GM12891 (cell line): ENCODE results near the gene TMIGD2.
"Not testable (repeated sequence)": the region's sequence is repeated elsewhere in the genome, so short reads cannot be mapped to it uniquely, and the experiment has no call there.

Experiments
- DNase-seq: peaks from one replicate; pipeline ENCODE4 v3.0.0; 2011; ENCODE audit warnings: low spot score; ENCODE audit not compliant: insufficient read length
- FAIRE-seq: peaks from 2 replicates; lab custom pipeline; 2011; peaks lifted over from hg19 to GRCh38; lab: Jason Lieb, UNC
- PAX5 ChIP-seq: IDR thresholded peaks from 2 replicates; pipeline ENCODE4 v1.6.1; 2011; ENCODE audit warnings: low read length, moderate library complexity, mild to moderate bottlenecking; ENCODE audit not compliant: insufficient read depth, severe bottlenecking
- POLR2A ChIP-seq: IDR thresholded peaks from 2 replicates; pipeline ENCODE4 v1.6.1; 2011; ENCODE audit warnings: low read depth, low read length, control low read depth
- POLR2AphosphoS5 ChIP-seq: IDR thresholded peaks from 2 replicates; pipeline ENCODE4 v1.6.1; 2011; ENCODE audit warnings: low read depth, low read length, control low read depth
- POU2F2 ChIP-seq: IDR thresholded peaks from 2 replicates; pipeline ENCODE4 v1.6.1; 2011; ENCODE audit warnings: low read depth, mild to moderate bottlenecking, control low read depth, low read length, moderate library complexity
- SPI1 ChIP-seq: IDR thresholded peaks from 2 replicates; pipeline ENCODE4 v1.6.1; 2011; ENCODE audit warnings: low read depth, low read length, control low read depth
- TAF1 ChIP-seq: IDR thresholded peaks from 2 replicates; pipeline ENCODE4 v1.6.1; 2011; ENCODE audit warnings: low read depth, low read length, control low read depth

TMIGD2 gene

GRCh38 chr19:4284176-4284958, 17.8 kb downstream of the TMIGD2 start:
- TF ChIP-seq POLR2AphosphoS5 = no peak
- no peak for TF ChIP-seq POU2F2
- no peak for TF ChIP-seq TAF1
- TF ChIP-seq PAX5 = no peak
- TF ChIP-seq SPI1 = no peak
- TF ChIP-seq POLR2A = no peak
- FAIRE-seq = no peak
- DNase-seq = no peak

GRCh38 chr19:4279530-4280422, 22.4 kb downstream of the TMIGD2 start:
- FAIRE-seq (no peak), DNase-seq (no peak)
- TF ChIP-seq POLR2AphosphoS5 = no peak
- no peak for TF ChIP-seq POU2F2
- TF ChIP-seq PAX5 = no peak
- no peak for TF ChIP-seq SPI1
- no peak for TF ChIP-seq TAF1
- TF ChIP-seq POLR2A = no peak

DNA sequence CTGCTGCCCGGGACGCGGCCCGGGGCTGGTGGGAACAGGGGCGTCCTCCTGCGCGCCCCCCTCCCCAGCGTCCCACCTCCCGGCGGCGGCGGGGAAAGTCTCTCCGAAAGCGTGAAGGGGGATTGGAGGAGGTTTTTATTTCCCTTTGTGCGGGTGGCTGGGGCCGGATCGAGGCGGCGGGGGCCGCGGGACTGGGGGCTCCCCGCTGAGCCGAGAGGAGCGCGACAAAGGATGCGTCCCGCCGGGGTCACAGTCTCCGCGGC, 23.0 kb downstream of the TMIGD2 start:
- no peak for DNase-seq
- TF ChIP-seq SPI1 = no peak
- TF ChIP-seq POLR2A = no peak
- TF ChIP-seq PAX5 = no peak
- no peak for TF ChIP-seq POLR2AphosphoS5
- no peak for TF ChIP-seq TAF1
- TF ChIP-seq POU2F2 = no peak
- FAIRE-seq = no peak

GRCh38 chr19:4278419-4279266, 23.5 kb downstream of the TMIGD2 start, which contains the start of gene SHD:
SHD (plus strand) TSS chr19:4279266; CDS start chr19:4280064, 798 bp downstream.
- FAIRE-seq (no peak), DNase-seq (no peak)
- TF ChIP-seq SPI1 (no peak), POU2F2 (no peak), TAF1 (no peak), POLR2A (no peak), PAX5 (no peak), POLR2AphosphoS5 (no peak)

DNA sequence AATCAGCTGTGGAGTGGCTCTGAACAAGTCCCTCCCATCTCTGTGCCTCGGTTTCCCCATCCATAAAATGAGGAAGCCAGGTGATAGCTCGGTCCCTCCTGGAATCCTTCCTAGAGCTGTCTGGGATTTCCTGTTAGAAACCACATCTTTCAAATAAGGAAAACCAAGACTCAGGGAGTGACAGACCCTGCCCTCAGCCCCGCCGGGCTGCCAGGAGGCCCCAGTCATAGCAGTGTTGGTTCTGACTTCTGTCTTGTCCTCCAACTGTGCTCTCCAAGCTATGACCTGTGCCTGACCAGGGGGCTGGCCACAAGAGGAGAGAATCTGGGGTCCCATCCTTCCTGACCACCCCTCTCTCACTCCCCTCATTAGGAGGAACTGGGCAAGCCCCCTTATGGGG, 24.2 kb downstream of the TMIGD2 start:
- FAIRE-seq (no peak), DNase-seq (no peak)
- no peak for TF ChIP-seq POU2F2
- no peak for TF ChIP-seq POLR2A
- TF ChIP-seq POLR2AphosphoS5 = no peak
- no peak for TF ChIP-seq SPI1
- TF ChIP-seq TAF1 = no peak

DNA sequence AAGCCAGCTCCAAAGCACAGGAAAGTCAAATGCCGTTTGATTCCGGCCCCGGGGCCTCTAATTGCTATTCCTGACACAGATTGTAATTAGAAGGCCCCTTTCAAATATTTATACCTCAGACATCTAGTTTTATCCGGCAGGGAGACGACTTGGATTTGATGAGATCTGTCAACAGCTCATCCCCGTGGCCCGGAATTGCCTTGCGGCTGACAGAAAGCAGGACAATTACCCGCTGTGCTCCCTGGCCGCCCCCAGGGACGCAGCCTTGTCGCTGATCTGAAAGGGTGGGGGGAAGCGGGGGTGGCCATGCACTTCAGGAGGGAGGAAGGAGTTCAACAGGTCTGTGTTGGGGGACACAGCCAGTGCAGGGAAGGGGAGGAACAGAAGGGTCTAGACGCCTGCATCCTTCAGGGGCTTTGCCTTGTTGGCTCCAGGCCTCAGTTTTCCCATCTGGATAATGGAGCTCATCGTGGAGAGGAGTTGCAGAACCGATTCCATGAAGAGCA, 24.9 kb downstream of the TMIGD2 start:
- DNase-seq (no peak), FAIRE-seq (no peak)
- TF ChIP-seq POLR2A (no peak), POU2F2 (no peak), POLR2AphosphoS5 (no peak), PAX5 (no peak), TAF1 (no peak), SPI1 (no peak)

DNA sequence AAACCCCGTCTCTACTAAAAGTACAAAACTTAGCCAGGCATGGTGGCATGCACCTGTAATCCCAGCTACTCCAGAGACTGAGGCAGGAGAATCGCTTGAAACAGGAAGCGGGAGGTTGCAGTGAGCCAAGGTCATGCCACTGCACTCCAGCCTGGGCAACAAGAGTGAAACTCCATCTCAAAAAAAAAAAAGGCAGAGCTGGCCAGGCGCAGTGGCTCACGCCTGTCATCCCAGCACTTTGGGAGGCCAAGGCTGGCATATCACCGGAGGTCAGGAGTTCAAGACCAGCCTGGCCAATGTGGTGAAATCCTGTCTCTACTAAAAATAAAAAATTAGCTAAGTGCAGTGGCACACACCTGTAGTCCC, 27.9 kb downstream of the TMIGD2 start:
- not testable (repeated sequence) for FAIRE-seq, DNase-seq

DNA sequence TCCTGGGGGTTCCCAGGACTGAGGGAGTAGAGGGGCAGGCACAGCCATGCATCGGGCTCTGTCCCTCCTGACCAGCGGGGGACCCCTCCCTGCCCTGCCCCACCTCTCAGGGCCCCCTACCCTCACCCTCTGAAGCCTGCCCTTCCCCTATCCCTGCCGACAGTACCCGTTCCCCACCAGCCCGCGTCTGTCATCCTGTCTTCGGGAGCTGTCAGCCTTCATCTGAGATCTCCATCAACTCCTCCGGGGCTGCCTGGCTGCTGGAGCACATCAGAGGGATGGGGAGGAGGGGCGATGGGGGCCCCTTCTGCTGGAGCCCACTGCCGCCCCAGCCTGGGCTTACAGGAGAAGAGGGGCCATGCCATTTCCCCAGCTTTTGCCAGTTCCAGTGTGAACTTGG, 29.3 kb downstream of the TMIGD2 start:
- DNase-seq (no peak), FAIRE-seq (no peak)
- TF ChIP-seq POU2F2 (no peak), POLR2AphosphoS5 (no peak), TAF1 (no peak), POLR2A (no peak), SPI1 (no peak), PAX5 (no peak)

DNA sequence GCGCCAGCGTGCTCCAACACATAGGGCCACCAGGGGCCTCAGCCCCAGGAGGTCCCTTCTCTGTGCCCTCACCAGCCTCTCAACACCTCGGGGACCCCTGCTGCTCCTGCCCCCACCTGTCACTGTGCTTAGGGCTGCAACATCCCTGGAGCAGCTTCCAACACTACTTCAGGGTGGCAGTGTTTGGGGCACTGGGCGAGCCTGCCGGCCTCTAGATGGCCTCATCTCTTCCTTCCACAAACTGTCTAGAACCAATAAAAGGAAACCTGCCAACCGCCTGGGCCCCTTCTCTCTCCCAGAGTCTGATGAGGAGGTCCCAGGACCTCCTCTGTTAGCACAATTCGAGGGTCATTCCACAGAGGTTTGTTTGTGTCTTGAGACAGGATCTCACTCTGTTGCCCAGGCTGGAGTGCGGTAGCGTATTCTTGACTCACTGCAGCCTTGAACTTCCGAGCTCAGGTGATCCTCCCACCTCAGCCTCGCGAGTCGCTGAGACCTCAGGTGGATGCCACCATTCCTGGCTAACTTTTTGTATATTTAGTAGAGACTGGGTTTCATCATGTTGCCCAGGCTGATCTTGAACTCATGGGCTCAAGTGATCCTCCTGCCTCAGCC, 33.3 kb downstream of the TMIGD2 start:
- DNase-seq (no peak), FAIRE-seq (no peak)
- no peak for TF ChIP-seq POLR2AphosphoS5
- no peak for TF ChIP-seq PAX5
- no peak for TF ChIP-seq TAF1
- TF ChIP-seq POU2F2 = no peak
- TF ChIP-seq SPI1 = no peak
- no peak for TF ChIP-seq POLR2A
